ENCODE data around the gene LLGL2. TPM values are rescaled to one million over a fixed set of nuclear protein-coding genes. Genes with fewer than 3 reads are reported as not detected.

LLGL2 gene
- total and polyA plus RNA-seq, 8 donors: 72.3 to 565 (median 174) TPM

- peak overlapping the region; percentile 88 to 94 (median 90) for H3K27ac ChIP-seq
- intact Hi-C loops (cut with DNase I; ENCODE audit: low total_unique reads): no loop called here
- no peak for DNase-seq
- H3K4me3 ChIP-seq: peak overlapping the region in 3 of 4 donors; percentile 18 to 35 (median 20)
- no peaks in the 10 kb centered on the region for H3K9me3 ChIP-seq
- H3K4me1 ChIP-seq: peaks cover 53 to 84% (median 67%) of the 10 kb centered on the region in 4 donors
- H3K27me3 ChIP-seq: peaks cover 0 to 9% (median 0%) of the 10 kb centered on the region in 3 donors
- 73 to 89% (median 78%) methylated on average over 4 of the region's 4 CpGs for WGBS, 5 donors
- H3K36me3 ChIP-seq: peaks cover 6 to 29% (median 21%) of the 10 kb centered on the region in 4 donors
- no peak for TF ChIP-seq POLR2A (IDR thresholded peaks at IDR 0.05)
- no peak for TF ChIP-seq EP300 (IDR thresholded peaks at IDR 0.05)
- TF ChIP-seq CTCF (IDR thresholded peaks at IDR 0.05): no peak
- TF ChIP-seq POLR2AphosphoS5 (IDR thresholded peaks at IDR 0.05): no peak
These were observed 14.3 kb upstream of the LLGL2 start for GRCh38 chr17:75511270-75511609.

- 25 to 57% (median 42%) methylated on average over 11 to 13 of the region's 13 CpGs for WGBS, 5 donors
- peak overlapping the region; percentile 88 to 94 (median 90) for H3K27ac ChIP-seq
- peaks cover 0 to 9% (median 0%) of the 10 kb centered on the region in 3 donors for H3K27me3 ChIP-seq
- DNase-seq: peak; percentile 87 to 95
- H3K9me3 ChIP-seq: no peaks in the 10 kb centered on the region
- TF ChIP-seq POLR2A (IDR thresholded peaks at IDR 0.05): no peak
- no peak for TF ChIP-seq CTCF (IDR thresholded peaks at IDR 0.05)
- TF ChIP-seq POLR2AphosphoS5 (IDR thresholded peaks at IDR 0.05): peak in 1 of 3 donors; percentile 48
- TF ChIP-seq EP300 (IDR thresholded peaks at IDR 0.05): no peak
- H3K4me1 ChIP-seq: peaks cover 53 to 87% (median 70%) of the 10 kb centered on the region in 4 donors
- peaks cover under 1 to 22% (median 14%) of the 10 kb centered on the region in 4 donors for H3K36me3 ChIP-seq
- H3K4me3 ChIP-seq: peak overlapping the region; percentile 18 to 75 (median 28)
- intact Hi-C loops (cut with DNase I; ENCODE audit: low total_unique reads): no loop called here
These were observed 13.6 kb upstream of the LLGL2 start for GRCh38 chr17:75511610-75512575.

- TF ChIP-seq CTCF (IDR thresholded peaks at IDR 0.05) (no peak), POLR2A (IDR thresholded peaks at IDR 0.05) (no peak), POLR2AphosphoS5 (IDR thresholded peaks at IDR 0.05) (no peak), EP300 (IDR thresholded peaks at IDR 0.05) (no peak)
- no peak for DNase-seq
- H3K4me3 ChIP-seq: peak overlapping the region; percentile 75 to 98 (median 90)
- no peaks in the 10 kb centered on the region for H3K9me3 ChIP-seq
- H3K4me1 ChIP-seq: peaks cover 65 to 94% (median 81%) of the 10 kb centered on the region in 4 donors
- intact Hi-C loops (cut with DNase I; ENCODE audit: low total_unique reads): no loop called here
- H3K27me3 ChIP-seq: peaks cover 0 to 9% (median 0%) of the 10 kb centered on the region in 3 donors
- H3K27ac ChIP-seq: peak overlapping the region; percentile 89 to 94 (median 92)
- peaks cover 0 to 10% (median 4%) of the 10 kb centered on the region in 4 donors for H3K36me3 ChIP-seq
- 56 to 62% (median 58%) methylated on average over 10 of the region's 10 CpGs for WGBS, 5 donors
These were observed 12.4 kb upstream of the LLGL2 start for GRCh38 chr17:75512926-75513640.

- H3K27me3 ChIP-seq: peaks cover 0 to 9% (median 0%) of the 10 kb centered on the region in 3 donors
- WGBS, 5 donors: 67 to 82% (median 76%) methylated on average over 17 of the region's 17 CpGs
These were observed 11.9 kb upstream of the LLGL2 start for GRCh38 chr17:75513641-75514000.

More at GRCh38 chr17:75513641-75514000, 11.9 kb upstream of the LLGL2 start:
- Histone ChIP-seq H3K4me3 (peak overlapping the region; percentile 75 to 98 (median 90)), H3K4me1 (peaks cover 64 to 94% (median 82%) of the 10 kb centered on the region in 4 donors), H3K36me3 (peaks cover 0 to 9% (median 3%) of the 10 kb centered on the region in 4 donors), H3K9me3 (no peaks in the 10 kb centered on the region), H3K27ac (peak overlapping the region; percentile 89 to 94 (median 92))
- no peak for DNase-seq
- TF ChIP-seq EP300 (IDR thresholded peaks at IDR 0.05) (no peak), POLR2A (IDR thresholded peaks at IDR 0.05) (no peak), POLR2AphosphoS5 (IDR thresholded peaks at IDR 0.05) (no peak), CTCF (IDR thresholded peaks at IDR 0.05) (no peak)
- intact Hi-C loops (cut with DNase I; ENCODE audit: low total_unique reads): no loop called here

Measured in stomach (tissue), 9 donors.